Colonic mucosa (tissue), 4 donors: ENCODE results near the gene G6PC3. TPM values are rescaled to one million over a fixed set of nuclear protein-coding genes. Genes with fewer than 3 reads are reported as not detected.

Experiments
- DNase-seq: peaks from one replicate; pipeline ENCODE4 v3.0.0-alpha.2; 2020
- H3K27ac ChIP-seq: fragments of 200-600 bp; one replicate; pipeline ENCODE4 v1.8.0; 2021
- H3K27me3 ChIP-seq: fragments of 200-600 bp; one replicate; pipeline ENCODE4 v1.8.0; 2021
- H3K36me3 ChIP-seq: fragments of 200-600 bp; one replicate; pipeline ENCODE4 v1.8.0; 2021
- H3K4me1 ChIP-seq: fragments of 200-600 bp; one replicate; pipeline ENCODE4 v1.8.0; 2021; ENCODE audit warnings: mild to moderate bottlenecking
- H3K4me3 ChIP-seq: fragments of 200-600 bp; one replicate; pipeline ENCODE4 v1.8.0; 2021
- H3K9ac ChIP-seq, 2 donors: one replicate each; pipeline ENCODE4 v1.7.0; 2013; ENCODE audit warnings: control low read depth in 2 of 2, low read depth in 2 of 2, low read length in 2 of 2
- H3K9me3 ChIP-seq: fragments of 200-600 bp; one replicate; pipeline ENCODE4 v1.8.0; 2021
- intact Hi-C: fragments of 100-400 bp; cut with DNase I; formaldehyde crosslinking; loops from one replicate; pipeline ENCODE4 v1.14.1; 2022
- total RNA-seq, 2 donors: library from RNA; stranded (reverse); fragmentation: NEBNext Ultra II Directional in 1 of 2; extraction: Animal tissue kit (Norgen Biotek cat#: 25700) in 1 of 2; gene quantifications; one replicate each; pipeline ENCODE4 v1.2.1, GENCODE V29; 2021
- TF ChIP-seq, protein P1 (sequence below): fragments of 200-600 bp; IDR thresholded peaks from one replicate; pipeline ENCODE4 v1.8.0; 2022; ENCODE audit warnings: antibody characterized with exemption, mild to moderate bottlenecking
- donor health status: healthy.
- donor health status: DM: no; HTN: no; CAD: no.
- donor health status: DM: no; HTN: no; CAD: no.

The G6PC3 gene
- total RNA-seq, 2 donors from 2014 or later = 28.3 to 44.7 TPM

DNA sequence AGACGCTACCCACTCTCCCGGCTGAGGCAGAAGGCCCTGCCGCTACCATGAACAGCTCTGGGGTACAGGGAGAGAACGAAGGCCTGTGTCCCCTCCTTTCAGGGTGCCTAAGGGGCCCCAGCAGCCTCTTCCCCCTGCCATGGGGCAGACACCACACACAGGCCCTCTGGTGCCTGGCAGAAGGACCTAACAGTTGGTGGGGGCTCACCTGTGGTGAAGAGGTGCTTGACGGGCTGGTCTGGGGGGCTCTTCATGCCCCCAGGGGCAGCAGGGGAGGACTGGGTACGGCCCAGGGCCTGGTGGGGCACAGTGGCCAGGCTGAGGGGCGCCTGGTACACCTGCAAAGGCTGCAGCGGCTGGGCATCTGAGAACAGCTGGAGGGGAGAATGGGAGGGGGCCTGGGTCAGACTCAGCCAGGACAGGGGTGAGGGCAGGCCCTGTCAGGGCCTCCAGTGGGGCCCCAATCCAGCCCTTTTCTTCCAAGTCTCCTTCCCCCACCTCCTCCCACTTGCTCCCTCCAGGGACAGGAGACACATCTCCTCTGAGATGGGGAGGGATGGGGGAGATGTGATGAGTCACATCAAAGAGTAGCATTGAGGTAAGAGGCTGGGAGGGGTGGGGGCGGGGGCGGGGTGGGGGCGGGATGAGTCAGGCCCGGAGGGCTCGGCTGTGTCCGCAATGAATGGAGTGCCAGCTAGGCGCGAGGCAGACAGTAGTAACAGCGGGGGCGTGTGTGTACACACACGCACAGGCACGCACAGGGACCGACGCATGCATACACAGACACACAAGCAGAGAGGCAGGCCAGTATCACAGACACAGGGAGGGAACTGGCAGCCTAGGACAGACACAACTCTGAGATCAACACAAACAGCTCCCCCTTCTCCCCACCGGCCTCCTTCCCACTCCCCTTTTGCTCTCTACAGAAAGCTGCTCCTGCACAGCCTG, 16.1 kb downstream of the G6PC3 start:
- intact Hi-C loops = no loop called here
- Histone ChIP-seq H3K4me1 (no peaks in the 10 kb centered on the region), H3K27me3 (no peaks in the 10 kb centered on the region), H3K36me3 (no peaks in the 10 kb centered on the region), H3K27ac (peak overlapping the region; percentile 18), H3K9me3 (no peaks in the 10 kb centered on the region), H3K4me3 (no peak overlapping the region), H3K9ac (no peak overlapping the region)
- TF ChIP-seq, protein P1, sequence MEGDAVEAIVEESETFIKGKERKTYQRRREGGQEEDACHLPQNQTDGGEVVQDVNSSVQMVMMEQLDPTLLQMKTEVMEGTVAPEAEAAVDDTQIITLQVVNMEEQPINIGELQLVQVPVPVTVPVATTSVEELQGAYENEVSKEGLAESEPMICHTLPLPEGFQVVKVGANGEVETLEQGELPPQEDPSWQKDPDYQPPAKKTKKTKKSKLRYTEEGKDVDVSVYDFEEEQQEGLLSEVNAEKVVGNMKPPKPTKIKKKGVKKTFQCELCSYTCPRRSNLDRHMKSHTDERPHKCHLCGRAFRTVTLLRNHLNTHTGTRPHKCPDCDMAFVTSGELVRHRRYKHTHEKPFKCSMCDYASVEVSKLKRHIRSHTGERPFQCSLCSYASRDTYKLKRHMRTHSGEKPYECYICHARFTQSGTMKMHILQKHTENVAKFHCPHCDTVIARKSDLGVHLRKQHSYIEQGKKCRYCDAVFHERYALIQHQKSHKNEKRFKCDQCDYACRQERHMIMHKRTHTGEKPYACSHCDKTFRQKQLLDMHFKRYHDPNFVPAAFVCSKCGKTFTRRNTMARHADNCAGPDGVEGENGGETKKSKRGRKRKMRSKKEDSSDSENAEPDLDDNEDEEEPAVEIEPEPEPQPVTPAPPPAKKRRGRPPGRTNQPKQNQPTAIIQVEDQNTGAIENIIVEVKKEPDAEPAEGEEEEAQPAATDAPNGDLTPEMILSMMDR = no peak
- no peak for DNase-seq

DNA sequence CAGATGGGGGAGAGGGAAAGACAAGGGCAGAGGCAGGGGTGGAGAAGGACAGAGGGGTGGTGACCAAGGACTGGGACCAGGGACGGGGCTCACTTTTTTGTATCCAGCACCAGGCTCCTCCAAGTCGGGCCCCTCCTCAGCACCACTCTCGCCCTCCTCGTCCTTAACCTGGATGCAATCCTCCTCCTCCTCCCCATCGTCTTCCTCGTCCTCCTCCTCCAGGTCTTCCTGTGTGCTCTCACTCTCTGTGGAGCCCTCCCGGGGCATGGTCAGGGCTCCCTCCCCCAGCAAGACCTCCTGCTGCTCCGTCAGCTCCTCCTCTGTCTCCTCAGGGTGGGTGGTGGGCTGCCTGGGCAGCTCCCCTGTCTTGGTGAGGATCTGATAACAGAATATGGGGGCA, 16.8 kb downstream of the G6PC3 start:
- intact Hi-C loops = no loop called here
- H3K27me3 ChIP-seq = no peaks in the 10 kb centered on the region
- TF ChIP-seq, protein P1 = no peak
- no peak overlapping the region for H3K27ac ChIP-seq
- no peak for DNase-seq
- H3K9ac ChIP-seq = no peak overlapping the region
- H3K9me3 ChIP-seq = no peaks in the 10 kb centered on the region
- H3K4me1 ChIP-seq = no peaks in the 10 kb centered on the region
- H3K4me3 ChIP-seq = no peak overlapping the region
- no peaks in the 10 kb centered on the region for H3K36me3 ChIP-seq

GRCh38 chr17:44088254-44088653, 17.7 kb downstream of the G6PC3 start:
- Histone ChIP-seq H3K9ac (no peak overlapping the region), H3K9me3 (no peaks in the 10 kb centered on the region), H3K27ac (no peak overlapping the region), H3K36me3 (no peaks in the 10 kb centered on the region), H3K4me3 (no peak overlapping the region), H3K27me3 (no peaks in the 10 kb centered on the region), H3K4me1 (no peaks in the 10 kb centered on the region)
- intact Hi-C loops = no loop called here
- DNase-seq = no peak
- TF ChIP-seq, protein P1 = no peak

DNA sequence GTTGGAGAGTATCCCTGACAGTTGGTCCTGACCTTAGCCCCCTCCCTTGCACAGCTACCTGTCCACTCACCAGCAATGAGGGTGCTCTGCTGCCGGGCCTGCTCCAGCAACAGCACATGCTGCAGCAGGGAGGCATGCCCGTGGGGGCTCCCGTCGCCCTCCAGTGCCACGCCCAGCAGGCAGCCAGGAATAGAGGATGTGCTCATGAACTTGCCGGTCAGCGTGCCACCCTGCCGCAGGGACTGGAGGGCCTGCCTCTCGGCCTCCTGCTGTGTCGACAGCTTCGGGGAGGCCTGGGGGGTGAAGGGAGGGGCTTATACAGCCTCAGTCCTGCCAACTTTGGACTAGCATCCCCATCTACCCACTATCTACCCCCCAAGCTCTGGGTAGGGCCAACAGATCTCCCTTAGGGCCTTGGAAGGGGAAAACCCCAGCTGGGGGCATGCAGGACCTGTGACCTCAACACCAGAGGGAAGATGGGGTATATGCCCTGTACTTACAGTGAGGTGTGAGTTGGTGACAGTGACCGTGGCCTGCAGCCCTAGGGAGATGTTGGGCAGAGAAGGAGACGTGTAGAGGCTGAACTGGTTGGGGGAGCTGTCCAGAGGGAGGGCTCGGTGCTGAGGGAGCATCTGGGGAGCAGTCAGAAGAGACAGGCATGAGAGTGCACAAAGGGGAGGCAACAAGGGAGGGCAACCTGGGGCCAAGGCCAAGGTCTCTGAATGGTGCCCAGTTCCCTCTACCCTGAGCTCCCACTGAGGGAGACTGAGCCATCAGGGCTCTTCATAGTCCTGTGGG, 20.9 kb downstream of the G6PC3 start:
- H3K27ac ChIP-seq = no peak overlapping the region
- intact Hi-C loops = no loop called here
- H3K9ac ChIP-seq = no peak overlapping the region
- H3K9me3 ChIP-seq = no peaks in the 10 kb centered on the region
- no peaks in the 10 kb centered on the region for H3K27me3 ChIP-seq
- TF ChIP-seq, protein P1 = no peak
- no peak overlapping the region for H3K4me3 ChIP-seq
- peaks cover 4% of the 10 kb centered on the region for H3K4me1 ChIP-seq
- DNase-seq = no peak
- H3K36me3 ChIP-seq = no peaks in the 10 kb centered on the region

- no peaks in the 10 kb centered on the region for H3K9me3 ChIP-seq
- H3K27ac ChIP-seq = no peak overlapping the region
- H3K4me1 ChIP-seq = peaks cover 6% of the 10 kb centered on the region
- H3K4me3 ChIP-seq = no peak overlapping the region
- intact Hi-C loops = no loop called here
- no peaks in the 10 kb centered on the region for H3K36me3 ChIP-seq
- no peak for DNase-seq
- H3K27me3 ChIP-seq = no peaks in the 10 kb centered on the region
- no peak overlapping the region for H3K9ac ChIP-seq
- TF ChIP-seq, protein P1 = no peak
These were observed 21.5 kb downstream of the G6PC3 start for GRCh38 chr17:44092051-44092450.
